Measurements from ENCODE around the gene ZSWIM8. TPM values are rescaled to one million over a fixed set of nuclear protein-coding genes. Genes with fewer than 3 reads are reported as not detected.

The ZSWIM8 gene
- polyA plus RNA-seq, 3 donors = 7.8 to 150 (median 19.2) TPM

GRCh38 chr10:73774637-73775036, 10.8 kb upstream of the ZSWIM8 start:
- H3K9me3 ChIP-seq (replicated peaks in 1 of 2; ENCODE audit: control insufficient read depth in 1 of 2, insufficient read depth in 1 of 2, low read length in 2 of 2) = no peaks in the 10 kb centered on the region
- TF ChIP-seq CTCF (IDR thresholded peaks at IDR 0.05) = no peak
- peaks cover 31% of the 10 kb centered on the region for H4K20me1 ChIP-seq (ENCODE audit: insufficient read depth, low read length)
- no peak for DNase-seq
- intact Hi-C loops (cut with micrococcal nuclease) = no loop called here
- Mint-ChIP-seq H3K9me3 (peaks cover 0 to 2% (median 0%) of the 10 kb centered on the region in 7 donors), H3K4me3 (peak overlapping the region; percentile 3 to 44), H3K27me3 (ENCODE audit: low read depth in 3 of 3) (no peaks in the 10 kb centered on the region), H3K27ac (no peak overlapping the region), H3K4me1 (peaks cover 35% of the 10 kb centered on the region), H3K36me3 (peaks cover 32 to 50% of the 10 kb centered on the region in 2 donors)
- 25% methylated on average over 2 of the region's 5 CpGs for WGBS (ENCODE audit: insufficient coverage)
- peaks cover 27 to 36% of the 10 kb centered on the region in 2 donors for H3K4me1 ChIP-seq (ENCODE audit: control insufficient read depth in 1 of 2, insufficient read depth in 2 of 2, low read length in 2 of 2)
- H3K27me3 ChIP-seq (ENCODE audit: control insufficient read depth in 2 of 2, insufficient read depth in 2 of 2, low read length in 2 of 2) = no peaks in the 10 kb centered on the region
- H2AFZ ChIP-seq (ENCODE audit: insufficient read depth, low read depth, low read length, poor library complexity, severe bottlenecking) = no peak overlapping the region
- H3K36me3 ChIP-seq (replicated peaks in 1 of 2; ENCODE audit: control insufficient read depth in 1 of 2, insufficient read depth in 2 of 2, low read length in 2 of 2) = peaks cover 46 to 53% of the 10 kb centered on the region in 2 donors
- peak overlapping the region; percentile 10 for H3K4me2 ChIP-seq (replicated peaks; ENCODE audit: extremely low read depth, low read length, poor library complexity, severe bottlenecking)
- H3K4me3 ChIP-seq (replicated peaks in 1 of 3; ENCODE audit: low read depth in 2 of 3, low read length in 3 of 3) = peak overlapping the region in 1 of 3 experiments; percentile 25
- H3K79me2 ChIP-seq (ENCODE audit: insufficient read depth, low read length) = peaks cover 59% of the 10 kb centered on the region
- H3K9ac ChIP-seq (ENCODE audit: insufficient read depth, low read length, poor library complexity, severe bottlenecking) = peak overlapping the region; percentile 2
- no peak overlapping the region for H3K27ac ChIP-seq (ENCODE audit: low read depth in 1 of 2, low read length in 2 of 2)

GRCh38 chr10:73779018-73779417, 6.4 kb upstream of the ZSWIM8 start:
- Histone ChIP-seq H3K27ac (ENCODE audit: low read depth in 1 of 2, low read length in 2 of 2) (no peak overlapping the region), H3K79me2 (ENCODE audit: insufficient read depth, low read length) (peaks cover 91% of the 10 kb centered on the region), H3K9ac (ENCODE audit: insufficient read depth, low read length, poor library complexity, severe bottlenecking) (no peak overlapping the region), H3K4me1 (ENCODE audit: control insufficient read depth in 1 of 2, insufficient read depth in 2 of 2, low read length in 2 of 2) (peaks cover 36 to 40% of the 10 kb centered on the region in 2 donors), H3K36me3 (replicated peaks in 1 of 2; ENCODE audit: control insufficient read depth in 1 of 2, insufficient read depth in 2 of 2, low read length in 2 of 2) (peaks cover 29 to 40% of the 10 kb centered on the region in 2 donors), H3K9me3 (replicated peaks in 1 of 2; ENCODE audit: control insufficient read depth in 1 of 2, insufficient read depth in 1 of 2, low read length in 2 of 2) (no peaks in the 10 kb centered on the region), H3K27me3 (ENCODE audit: control insufficient read depth in 2 of 2, insufficient read depth in 2 of 2, low read length in 2 of 2) (no peaks in the 10 kb centered on the region), H3K4me3 (replicated peaks in 1 of 3; ENCODE audit: low read depth in 2 of 3, low read length in 3 of 3) (no peak overlapping the region), H3K4me2 (replicated peaks; ENCODE audit: extremely low read depth, low read length, poor library complexity, severe bottlenecking) (no peak overlapping the region), H2AFZ (ENCODE audit: insufficient read depth, low read depth, low read length, poor library complexity, severe bottlenecking) (no peak overlapping the region), H4K20me1 (ENCODE audit: insufficient read depth, low read length) (peaks cover 26% of the 10 kb centered on the region)
- no peak for TF ChIP-seq CTCF (IDR thresholded peaks at IDR 0.05)
- Mint-ChIP-seq H3K27ac (peak overlapping the region in 1 of 7 donors; percentile 54), H3K4me1 (peaks cover 39% of the 10 kb centered on the region), H3K36me3 (peaks cover 25 to 42% of the 10 kb centered on the region in 2 donors), H3K4me3 (no peak overlapping the region), H3K27me3 (ENCODE audit: low read depth in 3 of 3) (no peaks in the 10 kb centered on the region), H3K9me3 (no peaks in the 10 kb centered on the region)
- DNase-seq = no peak
- intact Hi-C loops (cut with micrococcal nuclease) = no loop called here
- WGBS (ENCODE audit: insufficient coverage) = 100% methylated on average over 3 of the region's 5 CpGs
